A172 (cell line): ENCODE data around the gene PIK3AP1. TPM values are rescaled to one million over a fixed set of nuclear protein-coding genes. Genes with fewer than 3 reads are reported as not detected.

Experiments
- total RNA-seq: library from RNA; depleted of rRNA; stranded (reverse); fragments of >200 nt; shearing (Covaris generic); gene quantifications from 2 replicates; pipeline ENCODE4 v1.2.3, GENCODE V29; 2014; rRNA removed

Gene PIK3AP1
- total RNA-seq, 1 experiment from 2014 or later, result 17.2 TPM

Other genes with a start within 250 kb of the PIK3AP1 start
- gene TLL2, start 206.6 kb downstream of the PIK3AP1 start, total RNA-seq, result 0.12 and 0.38 TPM in 2 replicates
- 144 and 146 TPM in 2 replicates for gene TM9SF3, start 133.5 kb downstream of the PIK3AP1 start, total RNA-seq
- 15.4 and 15.8 TPM in 2 replicates for gene LCOR, start 111.8 kb upstream of the PIK3AP1 start, total RNA-seq